ENCODE results near the gene SMTNL2.
"Not testable (repeated sequence)": the region's sequence is repeated elsewhere in the genome, so short reads cannot be mapped to it uniquely, and the experiment has no call there.

Gene SMTNL2

DNA sequence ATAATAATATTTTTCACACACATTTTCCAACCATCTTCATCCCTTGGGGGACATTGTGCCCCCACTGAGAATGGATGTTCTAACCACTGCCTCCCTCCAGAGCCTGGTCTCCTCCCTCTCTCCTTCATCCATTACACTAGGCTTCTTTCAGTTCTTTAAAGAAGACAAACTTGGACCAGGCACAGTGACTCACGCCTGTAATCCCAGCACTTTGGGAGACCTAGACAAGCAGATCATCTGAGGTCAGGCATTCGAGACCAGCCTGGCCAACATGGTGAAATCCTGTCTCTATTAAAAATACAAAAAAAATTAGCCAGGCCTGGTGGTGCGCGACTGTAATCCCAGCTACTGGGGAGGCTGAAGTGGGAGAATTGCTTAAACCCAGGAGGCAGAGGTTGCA, 50.6 kb downstream of the SMTNL2 start:
- DNase-seq (ENCODE audit: low read depth), result no peak

DNA sequence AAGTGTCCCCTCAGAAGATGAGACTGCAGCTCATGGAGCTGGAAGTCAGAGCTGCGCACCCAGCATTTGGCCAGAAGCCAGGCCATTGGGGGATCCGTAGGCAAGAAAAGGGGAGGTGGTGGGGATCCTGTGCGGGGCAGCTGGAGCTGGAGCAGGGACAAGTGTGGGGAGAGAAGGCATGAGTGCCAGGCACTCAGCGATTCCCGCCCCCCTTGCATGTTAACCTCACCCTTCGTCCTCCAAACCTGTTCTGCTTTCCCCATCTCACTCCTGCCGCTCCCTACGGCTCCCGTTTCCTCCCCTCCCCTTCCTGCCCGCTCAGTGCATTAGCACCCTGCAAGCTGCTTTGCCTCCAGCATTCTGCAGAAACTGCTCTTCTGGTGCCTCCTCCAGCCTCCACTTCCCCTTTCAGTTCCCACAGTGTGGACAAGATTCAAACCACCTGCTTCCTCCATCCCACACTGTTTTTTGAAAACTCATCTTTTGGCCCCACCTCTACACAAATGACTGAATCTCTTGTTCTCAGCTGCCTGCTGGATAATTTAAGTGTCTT, 51.6 kb downstream of the SMTNL2 start:
- DNase-seq (ENCODE audit: low read depth), result no peak

DNA sequence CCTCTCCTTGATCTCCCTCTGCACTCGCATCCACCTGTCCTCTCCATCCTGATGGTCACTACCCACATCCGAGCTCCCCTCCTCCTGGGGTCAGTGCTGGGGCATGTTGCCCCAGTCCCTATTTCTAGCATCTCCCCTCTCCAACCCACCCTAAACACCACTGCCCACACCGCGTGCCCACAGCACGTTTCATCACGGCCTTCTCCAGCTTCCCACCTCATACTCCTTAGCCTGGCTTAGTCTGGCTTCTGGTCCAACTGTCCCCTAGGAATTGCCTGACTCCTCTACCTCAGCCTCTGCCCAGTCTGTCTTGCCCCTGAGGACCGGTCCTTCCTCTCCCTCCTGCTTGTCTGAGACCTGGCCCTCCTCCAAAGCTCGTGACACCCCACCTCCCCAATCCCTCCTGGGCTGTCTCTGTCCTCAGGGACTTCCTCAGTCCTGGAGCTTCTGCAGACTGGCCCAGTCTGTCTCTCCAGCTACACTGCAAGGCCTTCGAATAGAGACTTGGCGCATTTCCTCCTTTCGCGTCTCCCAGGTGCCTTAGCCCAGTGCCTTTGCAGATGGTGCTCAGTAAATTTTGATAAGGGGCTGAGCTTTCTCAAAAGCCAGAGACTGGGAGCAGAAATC, 52.3 kb downstream of the SMTNL2 start:
- DNase-seq (ENCODE audit: low read depth), result no peak

DNA sequence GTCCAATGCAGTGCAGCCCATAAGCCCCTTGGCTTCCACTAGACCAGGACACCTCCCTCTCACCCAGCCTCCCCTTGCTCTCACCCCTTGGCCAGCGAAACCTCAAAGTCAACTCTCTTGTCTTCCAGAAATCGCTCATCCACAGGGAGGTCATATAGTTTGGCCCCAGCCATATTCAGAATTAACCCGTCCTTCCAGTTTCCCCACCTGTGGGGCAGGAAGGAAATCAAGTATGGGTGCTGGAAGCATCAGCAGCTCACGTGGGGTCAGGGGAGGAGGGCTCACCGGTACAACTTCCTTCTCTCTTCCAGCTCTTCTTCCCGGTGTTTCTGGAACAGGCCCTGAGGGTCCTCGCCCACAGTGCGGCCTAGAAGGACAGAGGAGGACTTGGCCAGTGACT, 54.4 kb downstream of the SMTNL2 start:
- not testable (repeated sequence) for DNase-seq (ENCODE audit: low read depth)

DNA sequence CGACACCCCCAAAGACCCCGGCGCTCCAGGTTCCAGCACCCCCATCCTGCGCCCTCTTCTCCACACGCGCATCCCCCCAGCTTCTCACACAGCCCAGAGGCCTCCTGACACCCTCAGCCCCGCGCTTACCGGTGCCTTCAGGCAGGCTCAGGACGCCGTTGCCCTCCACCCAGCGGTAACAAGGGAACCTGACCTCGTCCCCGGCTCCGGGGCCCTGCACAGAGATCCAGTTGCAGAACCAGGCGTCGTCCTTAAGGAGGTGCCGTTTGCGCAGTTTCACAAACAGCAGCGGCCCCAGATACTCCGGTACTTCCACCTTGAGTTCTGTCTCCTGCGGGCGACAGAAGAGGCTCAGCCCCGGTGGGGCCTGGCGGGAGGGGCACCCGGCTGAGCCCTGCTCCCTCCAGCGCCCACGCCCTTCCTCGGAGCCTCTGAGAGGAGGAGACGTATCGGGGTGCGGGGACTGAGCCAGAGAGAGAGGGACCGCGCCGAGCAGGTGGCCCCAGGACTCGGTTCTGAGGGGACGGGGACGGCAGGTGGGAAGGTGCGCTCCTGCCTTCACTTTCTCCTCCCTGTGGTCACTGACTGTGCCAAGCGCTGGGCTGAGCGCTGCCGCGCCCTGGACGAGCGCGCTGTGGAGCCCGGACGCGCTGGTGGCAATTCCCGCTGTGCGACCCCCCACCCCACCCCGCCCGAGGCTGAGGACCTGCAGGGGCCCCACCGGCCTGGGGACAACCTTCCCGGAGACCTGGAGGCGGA, 55.2 kb downstream of the SMTNL2 start:
- not testable (repeated sequence) for DNase-seq (ENCODE audit: low read depth)

DNA sequence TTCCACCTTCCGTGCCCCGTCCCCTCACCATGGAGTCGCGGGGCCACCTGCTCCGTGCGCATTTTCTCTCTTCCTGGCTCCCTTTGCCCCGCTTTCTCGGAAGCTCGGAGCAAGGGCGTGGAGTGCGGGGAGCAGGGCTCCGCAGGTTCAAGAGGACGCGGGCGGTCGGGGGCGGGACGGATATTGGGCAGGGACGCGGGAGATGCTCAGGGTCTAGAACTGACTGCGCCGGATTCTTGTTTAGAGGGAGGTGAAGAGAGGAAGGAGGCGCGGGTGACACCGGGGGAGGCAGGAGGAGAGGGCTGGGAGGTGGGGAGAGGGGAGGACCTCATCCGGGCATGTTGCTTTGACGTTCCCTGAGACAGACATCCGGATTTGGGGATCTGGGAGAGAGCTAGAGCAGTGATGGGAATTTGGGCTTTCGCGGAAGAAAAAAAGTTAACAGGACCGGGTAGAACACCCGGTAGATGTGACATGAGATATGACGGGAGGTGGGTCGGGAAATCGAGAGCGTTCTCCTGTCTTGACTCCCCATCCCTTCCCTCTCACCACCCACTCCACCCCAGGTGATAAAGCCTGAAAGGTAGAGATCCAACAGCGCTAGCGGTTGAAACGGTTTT, 56.4 kb downstream of the SMTNL2 start:
- not testable (repeated sequence) for DNase-seq (ENCODE audit: low read depth)

DNA sequence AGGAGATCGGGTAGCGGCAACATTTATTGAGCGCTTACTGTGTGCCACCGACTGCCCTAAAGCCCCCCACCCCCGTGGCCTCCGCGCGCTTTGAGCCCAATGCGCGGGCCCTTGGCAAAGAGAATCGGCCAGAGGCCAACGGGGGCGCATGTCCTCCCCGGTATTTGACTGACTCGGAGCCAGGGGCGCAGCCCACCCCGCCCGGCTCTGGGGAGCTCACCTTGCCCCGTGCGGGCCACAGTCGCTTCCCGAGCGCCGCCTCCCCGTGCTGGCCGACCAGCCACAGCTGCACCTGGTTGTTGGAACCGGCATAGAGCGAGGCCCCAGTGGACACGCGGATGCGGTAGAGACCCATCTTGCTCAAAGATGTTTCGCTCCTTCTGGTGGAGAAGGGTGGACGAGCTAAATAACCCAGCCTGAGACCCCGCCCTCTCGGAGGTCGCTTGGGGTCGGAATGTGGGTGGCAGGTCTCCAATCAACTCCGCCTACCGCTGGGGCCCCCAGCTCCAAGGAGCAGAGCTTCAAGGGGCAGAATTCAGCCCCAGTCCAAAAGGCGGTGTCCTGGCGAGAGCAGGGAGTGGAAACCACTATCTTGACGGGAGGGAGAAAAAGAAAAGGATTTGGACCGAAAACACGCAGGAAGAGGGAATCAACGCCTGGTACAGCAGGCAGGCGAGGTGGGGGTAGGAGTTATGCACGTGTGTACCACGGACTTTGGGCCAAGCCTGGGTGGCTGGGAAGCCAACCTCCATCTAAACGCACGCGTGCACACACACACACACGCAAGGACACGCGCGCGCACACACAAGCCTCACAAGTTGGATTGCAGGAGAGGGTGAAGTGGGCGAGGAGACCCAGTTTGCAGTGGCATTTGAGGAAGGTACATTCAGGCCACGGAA, 57.2 kb downstream of the SMTNL2 start, which contains the start of gene ALOX15:
TSS of gene ALOX15 (minus strand) at position 382 of the 899 bp plus-strand sequence. CDS start at position 355, 27 bp downstream.
- DNase-seq (ENCODE audit: low read depth), result no peak

DNA sequence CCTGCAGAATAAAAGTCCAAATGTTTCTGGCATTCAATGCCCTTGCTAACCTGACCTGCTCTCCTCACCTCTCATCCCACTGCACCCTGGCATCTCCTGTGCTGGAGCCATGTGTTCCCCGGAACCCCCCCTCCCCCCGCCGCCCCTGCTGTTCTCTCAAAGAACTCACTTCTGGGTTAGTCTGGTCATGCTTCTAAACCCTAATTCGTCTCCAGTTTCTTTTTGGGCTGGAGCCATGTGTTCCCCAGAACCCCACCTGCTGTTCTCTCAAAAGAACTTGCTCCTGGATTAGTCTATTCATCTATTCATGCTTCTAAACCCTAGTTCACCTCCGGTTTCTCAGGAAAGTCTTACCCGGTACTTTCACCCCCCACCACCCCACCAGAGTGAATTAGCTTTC, 58.0 kb downstream of the SMTNL2 start:
- no peak for DNase-seq (ENCODE audit: low read depth)

DNA sequence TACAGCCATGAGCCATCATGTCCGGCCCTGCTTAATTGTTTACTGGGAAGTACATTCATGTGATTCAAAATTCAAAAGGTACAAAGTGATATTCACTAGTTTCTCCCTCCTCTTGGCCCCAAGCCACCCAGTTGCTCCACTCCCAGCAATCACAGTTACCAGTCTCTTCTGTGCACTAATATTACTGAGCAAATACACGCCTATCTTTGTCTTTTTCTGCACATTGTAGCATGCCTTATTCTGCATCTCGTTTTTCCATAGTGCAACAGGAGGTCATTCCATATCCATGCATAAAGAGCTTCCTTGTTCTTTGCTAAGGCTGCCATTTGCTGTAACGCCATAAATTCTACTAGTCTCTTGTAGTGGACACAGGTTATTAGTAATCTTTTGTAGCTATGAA, 59.3 kb downstream of the SMTNL2 start:
- DNase-seq (ENCODE audit: low read depth), result no peak

DNA sequence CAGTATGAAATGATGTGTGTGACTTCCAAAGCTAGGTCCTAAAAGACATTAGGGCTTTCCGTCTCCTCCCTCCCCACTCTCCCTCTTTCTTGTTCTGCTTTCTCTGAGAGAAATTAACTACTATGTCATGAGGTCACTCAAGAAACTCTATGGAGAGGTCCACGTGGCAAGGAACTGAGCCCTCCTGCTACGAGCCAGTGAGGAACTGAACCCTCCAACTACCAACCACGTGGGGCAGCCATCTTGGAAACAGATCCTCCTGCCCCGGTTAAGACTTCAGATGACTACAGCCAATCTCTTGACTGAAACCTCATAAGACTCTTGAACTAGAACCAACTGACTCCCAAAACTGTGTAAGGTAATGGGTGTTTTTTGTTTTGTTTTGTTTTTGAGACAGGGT, 61.3 kb downstream of the SMTNL2 start:
- DNase-seq (ENCODE audit: low read depth), result no peak

DNA sequence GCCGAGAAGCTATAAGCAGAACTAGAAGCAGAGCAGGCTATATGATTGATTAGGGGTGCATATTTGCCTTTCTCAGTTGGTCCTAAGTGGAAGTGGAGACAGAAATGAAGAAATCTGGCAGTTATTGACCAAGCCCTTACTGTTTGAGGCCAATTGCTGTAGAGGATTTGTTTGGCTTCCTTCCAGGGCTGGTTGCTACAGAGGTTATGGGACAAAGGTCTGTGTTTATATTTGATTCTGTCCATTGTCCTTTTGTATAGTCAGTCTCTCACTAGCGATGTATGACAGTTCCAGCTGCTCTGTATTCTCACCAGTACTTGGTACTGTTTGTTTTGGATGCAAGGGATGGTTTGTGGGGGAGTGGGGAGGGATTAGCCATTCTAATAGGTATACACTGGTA, 64.4 kb downstream of the SMTNL2 start:
- DNase-seq (ENCODE audit: low read depth), result no peak

DNA sequence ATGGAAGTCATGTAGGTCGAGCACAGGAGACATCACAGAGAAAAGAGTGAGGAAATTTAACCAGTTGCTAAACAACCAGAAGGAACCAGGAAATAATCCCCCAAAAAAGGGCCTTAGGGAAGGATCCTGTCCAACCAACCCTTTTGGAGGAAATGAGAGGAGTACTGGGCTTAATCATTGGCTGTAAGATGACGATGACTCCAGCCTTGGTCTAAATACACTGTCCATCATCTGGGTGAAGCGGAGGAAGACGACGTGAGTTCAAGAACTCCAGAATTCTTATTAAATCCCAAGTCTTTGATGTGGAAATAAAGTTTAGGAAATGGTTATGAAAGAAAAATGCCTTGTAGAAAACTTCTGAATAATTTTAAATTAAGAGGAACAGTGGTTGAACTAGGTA, 68.7 kb downstream of the SMTNL2 start:
- DNase-seq (ENCODE audit: low read depth), result no peak

DNA sequence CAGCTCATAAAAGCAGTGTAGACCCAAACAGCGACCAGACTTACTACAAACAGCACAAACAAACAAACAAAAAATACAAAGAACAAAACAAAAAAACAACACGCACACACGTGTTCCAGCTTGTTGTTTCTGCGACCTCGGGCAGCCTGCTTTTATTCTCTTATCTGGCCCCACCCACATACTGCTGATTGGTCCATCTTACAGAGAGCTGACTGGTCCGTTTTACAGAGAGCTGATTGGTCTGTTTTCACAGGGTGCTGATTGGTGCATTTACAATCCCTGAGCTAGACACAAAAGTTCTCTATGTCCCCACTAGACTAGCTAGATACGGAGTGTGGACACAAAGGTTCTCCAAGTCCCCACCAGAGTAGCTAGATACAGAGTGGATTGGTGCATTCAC, 71.6 kb downstream of the SMTNL2 start:
- DNase-seq (ENCODE audit: low read depth), result not testable (repeated sequence)

DNA sequence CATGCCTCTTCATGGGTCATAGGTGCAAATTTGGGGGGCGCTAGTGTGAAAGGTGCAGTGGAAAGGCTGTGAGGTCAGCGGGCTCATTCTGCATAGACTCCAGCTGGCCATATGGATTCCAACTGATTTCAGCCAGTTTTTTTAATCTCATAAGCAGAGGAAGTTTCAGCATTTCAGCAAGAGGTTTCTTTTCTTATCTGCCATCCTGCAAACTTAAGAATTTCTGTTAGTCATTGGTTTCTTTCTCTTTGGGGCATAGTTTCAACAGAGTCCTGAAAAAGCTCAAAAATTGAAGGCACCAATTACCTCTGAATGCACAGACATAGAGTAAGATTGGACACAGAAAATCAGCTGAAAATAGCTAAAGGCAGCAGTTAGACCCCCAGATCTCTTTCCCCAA, 73.3 kb downstream of the SMTNL2 start:
- no peak for DNase-seq (ENCODE audit: low read depth)
